K562 (cell line): ENCODE results near the gene ALOXE3. TPM values are rescaled to one million over a fixed set of nuclear protein-coding genes. Genes with fewer than 3 reads are reported as not detected.
A peak's percentile ranks its signal among the peaks of the same experiment; 100 is the strongest.

Experiments
- ARID2 ChIP-seq: fragments of 450-650 bp; IDR thresholded peaks from 2 replicates; pipeline ENCODE4 v1.6.1; 2017; ENCODE audit warnings: antibody characterized with exemption, mild to moderate bottlenecking
- COPS2 ChIP-seq: fragments of 450-650 bp; conservative IDR thresholded peaks from 2 replicates; pipeline ENCODE4 v1.6.1; 2016; ENCODE audit warnings: mild to moderate bottlenecking, moderate library complexity
- CREM ChIP-seq: IDR thresholded peaks from 2 replicates; pipeline ENCODE4 v1.6.1; 2014; ENCODE audit warnings: antibody characterized with exemption, low read depth
- DPF2 ChIP-seq: fragments of 450-650 bp; IDR thresholded peaks from 2 replicates; pipeline ENCODE4 v1.6.1; 2016
- E2F3 ChIP-seq: fragments of 250-450 bp; sonication (Bioruptor Pico); IDR thresholded peaks from 2 replicates; pipeline ENCODE4 v1.4.0; 2020; ENCODE audit warnings: mild to moderate bottlenecking
- ERF ChIP-seq: fragments of 450-650 bp; formaldehyde crosslinking; IDR thresholded peaks from 2 replicates; pipeline ENCODE4 v1.4.0; 2020; ENCODE audit warnings: mild to moderate bottlenecking, mixed read lengths
- ETV1 ChIP-seq: fragments of 450-650 bp; conservative IDR thresholded peaks from 2 replicates; pipeline ENCODE4 v1.6.1; 2016; ENCODE audit warnings: missing genetic modification characterization, control low read depth, low read depth, missing compliant biosample characterization
- EWSR1 ChIP-seq: fragments of 450-650 bp; IDR thresholded peaks from 2 replicates; pipeline ENCODE4 v1.6.1; 2018; ENCODE audit warnings: borderline replicate concordance, mild to moderate bottlenecking, low read depth, moderate library complexity; ENCODE audit not compliant: partially characterized antibody
- KDM5B ChIP-seq: fragments of 200-600 bp; sonication (generic); IDR thresholded peaks from 2 replicates; pipeline ENCODE4 v1.6.1; 2012; ENCODE audit warnings: low read depth, mild to moderate bottlenecking, moderate library complexity, low read length, control low read depth, inconsistent platforms; ENCODE audit not compliant: insufficient replicate concordance
- KLF13 ChIP-seq: fragments of 450-650 bp; IDR thresholded peaks from 2 replicates; pipeline ENCODE4 v1.6.1; 2016; ENCODE audit warnings: missing genetic modification characterization, low read depth, mild to moderate bottlenecking, missing compliant biosample characterization, moderate library complexity, borderline replicate concordance
- NCOA4 ChIP-seq: fragments of 450-650 bp; IDR thresholded peaks from 2 replicates; pipeline ENCODE4 v1.6.1; 2018; ENCODE audit warnings: mild to moderate bottlenecking; ENCODE audit not compliant: partially characterized antibody
- NEUROD1 ChIP-seq: fragments of 150-350 bp; IDR thresholded peaks from 2 replicates; pipeline ENCODE4 v1.6.1; 2014; ENCODE audit warnings: borderline replicate concordance, low read length, low read depth; ENCODE audit not compliant: partially characterized antibody
- PBX2 ChIP-seq, 2 experiments: IDR thresholded peaks in 1 of 2; conservative IDR thresholded peaks in 1 of 2; 2 replicates each; pipeline ENCODE4 v1.6.1; 2016; ENCODE audit warnings: low read depth in 2 of 2, mild to moderate bottlenecking in 1 of 2, missing compliant biosample characterization in 1 of 2, missing genetic modification characterization in 1 of 2, moderate library complexity in 1 of 2
- PHF21A ChIP-seq: fragments of 450-650 bp; IDR thresholded peaks from 2 replicates; pipeline ENCODE4 v1.6.1; 2017; ENCODE audit warnings: low read depth, borderline replicate concordance
- PHF8 ChIP-seq: fragments of 200-600 bp; sonication (generic); IDR thresholded peaks from 2 replicates; pipeline ENCODE4 v1.6.1; 2012; ENCODE audit warnings: mixed run types, mild to moderate bottlenecking, inconsistent platforms, low read length, moderate library complexity, borderline replicate concordance
- RBM14 ChIP-seq: fragments of 200-400 bp; formaldehyde crosslinking; IDR thresholded peaks from 2 replicates; pipeline ENCODE4 v1.6.1; 2018; ENCODE audit warnings: low read depth, mild to moderate bottlenecking, low read length, moderate library complexity, borderline replicate concordance; ENCODE audit not compliant: insufficient read depth
- SAFB2 ChIP-seq: fragments of 200-400 bp; formaldehyde crosslinking; IDR thresholded peaks from 2 replicates; pipeline ENCODE4 v1.6.1; 2018; ENCODE audit warnings: borderline replicate concordance, low read length, low read depth, moderate library complexity; ENCODE audit not compliant: severe bottlenecking
- SMAD2 ChIP-seq: fragments of 150-350 bp; IDR thresholded peaks from 2 replicates; pipeline ENCODE4 v1.6.1; 2014; ENCODE audit warnings: low read depth, mild to moderate bottlenecking, low read length
- ZBTB49 ChIP-seq: sonication (generic); formaldehyde crosslinking; IDR thresholded peaks from 2 replicates; pipeline ENCODE4 v1.8.0; 2022; ENCODE audit warnings: missing genetic modification reagents, mild to moderate bottlenecking, borderline replicate concordance
- ZNF41 ChIP-seq: fragments of 250-450 bp; sonication (Bioruptor Pico); conservative IDR thresholded peaks from 2 replicates; pipeline ENCODE4 v1.4.0; 2020; ENCODE audit warnings: mild to moderate bottlenecking
- ZNF764 ChIP-seq: fragments of 250-450 bp; sonication (Bioruptor Pico); IDR thresholded peaks from 2 replicates; pipeline ENCODE4 v1.4.0; 2020; ENCODE audit warnings: low read depth, mild to moderate bottlenecking, moderate library complexity
- polyA plus RNA-seq, 8 experiments: library from polyadenylated mRNA; depleted of rRNA in 4 of 8; stranded (reverse) in 5 of 8; unstranded in 3 of 8; fragments of >200 nt; fragmentation: Nextera tagmentation in 2 of 8; fragmentation: Illumina TruSeq in 1 of 8; extraction: Ambion mirVana in 2 of 8; extraction: Trizol in 1 of 8; gene quantifications; 2 replicates each; pipeline versions ENCODE4 v1.2.1 to v1.2.3, GENCODE V29; 2011 to 2014; ENCODE audit warnings: inconsistent platforms in 1 of 8, missing spikeins in 1 of 8
- total RNA-seq, 7 experiments: library from RNA; depleted of rRNA in 6 of 7; stranded (reverse); fragments of >200 nt in 6 of 7; fragmentation: Illumina TruSeq in 2 of 7; extraction: Trizol in 2 of 7; gene quantifications; 2 replicates each; pipeline versions ENCODE4 v1.2.1 to v1.2.3, GENCODE V29; 2011 to 2021; ENCODE audit warnings: low replicate concordance in 1 of 7
- TF ChIP-seq, protein P1 (sequence below): sonication (generic); formaldehyde crosslinking; IDR thresholded peaks from 2 replicates; pipeline ENCODE4 v1.8.0; 2022; ENCODE audit warnings: missing genetic modification reagents, mild to moderate bottlenecking, moderate library complexity, borderline replicate concordance

The ALOXE3 gene
- total and polyA plus RNA-seq, 9 of the 15 experiments (the other 6 are each of a cell fraction or from before 2014, with no cell fraction given): 0.04 TPM; not detected in 8

DNA sequence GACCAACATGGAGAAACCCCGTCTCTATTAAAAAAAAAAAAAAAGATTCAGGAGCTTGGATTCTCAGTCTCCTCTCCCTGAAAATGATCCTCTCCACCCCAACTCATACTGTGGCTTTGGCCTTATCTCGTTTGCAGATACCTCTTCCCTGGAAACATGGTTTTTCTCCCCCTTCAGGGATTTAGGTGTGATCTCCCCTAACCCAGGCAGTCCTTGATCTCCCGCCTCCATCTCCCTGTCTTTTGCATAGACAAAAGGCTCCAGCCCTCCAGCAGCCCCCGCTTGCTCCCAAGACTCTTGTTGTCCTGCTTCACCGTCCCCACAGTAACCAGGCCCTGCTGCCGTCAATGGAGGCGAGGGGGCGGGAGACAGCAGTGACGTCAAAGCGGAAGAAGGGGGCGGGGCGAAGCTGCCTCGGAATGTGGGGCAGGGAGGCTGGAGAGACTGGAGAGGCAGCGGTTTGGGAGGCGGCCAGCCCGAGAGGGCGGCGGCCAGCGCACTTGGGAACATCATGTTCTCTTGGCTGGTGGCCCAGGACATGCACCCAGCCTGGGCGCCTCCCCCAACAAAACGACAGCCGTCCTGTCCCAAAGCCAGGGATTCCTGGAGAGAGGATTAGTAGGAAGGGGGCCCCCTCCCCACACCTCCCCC, 35.8 kb upstream of the ALOXE3 start (continued):
- TF ChIP-seq SMAD2 (no peak), KDM5B (no peak), COPS2 (no peak), PHF21A (no peak), E2F3 (CRISPR knock-in tag) (no peak), ZNF764 (CRISPR knock-in tag) (no peak), CREM (peak; percentile 96), ETV1 (tag) (peak; percentile 48), PBX2 (CRISPR knock-in tag; IDR thresholded peaks at IDR 0.05; ENCODE audit: low read depth) (no peak), PBX2 (tag; conservative IDR thresholded peaks at IDR 0.05; ENCODE audit: low read depth) (no peak), SAFB2 (no peak), ARID2 (no peak), EWSR1 (no peak), ZNF41 (CRISPR knock-in tag) (no peak), NCOA4 (no peak), NEUROD1 (peak; percentile 33), DPF2 (peak; percentile 58; the same call in 1 of the 2 replicates), ZBTB49 (no peak), ERF (CRISPR knock-in tag) (no peak), KLF13 (tag) (peak; percentile 50; the same call in 1 of the 2 replicates), RBM14 (no peak), PHF8 (peak; percentile 30; the same call in 1 of the 2 replicates)
- TF ChIP-seq, protein P1, sequence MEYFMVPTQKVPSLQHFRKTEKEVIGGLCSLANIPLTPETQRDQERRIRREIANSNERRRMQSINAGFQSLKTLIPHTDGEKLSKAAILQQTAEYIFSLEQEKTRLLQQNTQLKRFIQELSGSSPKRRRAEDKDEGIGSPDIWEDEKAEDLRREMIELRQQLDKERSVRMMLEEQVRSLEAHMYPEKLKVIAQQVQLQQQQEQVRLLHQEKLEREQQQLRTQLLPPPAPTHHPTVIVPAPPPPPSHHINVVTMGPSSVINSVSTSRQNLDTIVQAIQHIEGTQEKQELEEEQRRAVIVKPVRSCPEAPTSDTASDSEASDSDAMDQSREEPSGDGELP (CRISPR knock-in tag): peak; percentile 79
